Body of pancreas (tissue), 4 donors: Measurements from ENCODE around the gene ANKRD45.

Experiments used
- CTCF ChIP-seq, 7 experiments: fragments of 450-650 bp in 4 of 7; fragments of 200-600 bp in 3 of 7; sonication (generic) in 3 of 7; IDR thresholded peaks; one replicate each; pipeline ENCODE4 v1.5.1; 2016 to 2019; ENCODE audit warnings: antibody characterized with exemption in 7 of 7
- POLR2A ChIP-seq, 3 donors: fragments of 450-650 bp; IDR thresholded peaks; one replicate each; pipeline ENCODE4 v1.6.1; 2016; ENCODE audit warnings: antibody characterized with exemption in 3 of 3, mild to moderate bottlenecking in 2 of 3

GRCh38 chr1:173561263-173561662 lies 108.4 kb downstream of the ANKRD45 start:
- TF ChIP-seq CTCF (IDR thresholded peaks at IDR 0.05) (no peak), POLR2A (IDR thresholded peaks at IDR 0.05) (no peak)
